Endothelial cell of umbilical vein (primary cell): ENCODE results near the gene SPAG4. TPM values are rescaled to one million over a fixed set of nuclear protein-coding genes. Genes with fewer than 3 reads are reported as not detected.

Experiments used
- BruUV-seq: library from RNA; stranded (reverse); fragments of 400-500 nt; replicated peaks from 2 replicates; lab custom pipeline; 2021; lab: Mats Ljungman, UMichigan
- CTCF ChIA-PET: fragments of 300-600, 350-600 bp; sonication (Branson Sonifier 250); formaldehyde crosslinking; loops from one replicate; lab custom pipeline; 2021; ENCODE audit warnings: antibody characterized with exemption, inconsistent platforms; lab: Charles Lee
- POLR2A ChIA-PET: fragments of 300-600, 350-600 bp; sonication (Branson Sonifier 250); formaldehyde crosslinking; loops from one replicate; lab custom pipeline; 2021; ENCODE audit warnings: antibody characterized with exemption, inconsistent platforms; lab: Charles Lee
- DNase-seq: peaks from one replicate; pipeline ENCODE4 v3.0.0-alpha.2; 2011; ENCODE audit warnings: low read depth, low spot score
- FAIRE-seq: peaks from 2 replicates; lab custom pipeline; 2011; peaks lifted over from hg19 to GRCh38; lab: Jason Lieb, UNC
- H2AFZ ChIP-seq: 2 replicates; pipeline ENCODE4 v1.6.0; 2012; ENCODE audit warnings: low read depth, low read length, control low read depth, inconsistent platforms
- H3K27ac ChIP-seq: 2 replicates; pipeline ENCODE4 v1.5.1; 2011; ENCODE audit warnings: low read depth, mild to moderate bottlenecking, control low read depth, low read length, moderate library complexity; ENCODE audit not compliant: insufficient read depth
- H3K27me3 ChIP-seq, 2 experiments: 2 replicates each; pipeline versions ENCODE4 v1.6.0 to v1.6.1; 2011; ENCODE audit warnings: low read length in 2 of 2, mixed read lengths in 1 of 2; ENCODE audit not compliant: control insufficient read depth in 2 of 2, insufficient read depth in 2 of 2
- H3K36me3 ChIP-seq, 2 experiments: 2 replicates in 1 of 2; 3 replicates in 1 of 2; pipeline ENCODE4 v1.5.1; 2011; ENCODE audit warnings: low read length in 2 of 2, mild to moderate bottlenecking in 1 of 2, moderate library complexity in 1 of 2; ENCODE audit not compliant: control insufficient read depth in 2 of 2, insufficient read depth in 2 of 2; ENCODE audit errors: extremely low read depth in 1 of 2
- H3K4me1 ChIP-seq: 3 replicates; pipeline ENCODE4 v1.5.1; 2011; ENCODE audit warnings: mild to moderate bottlenecking, low read length; ENCODE audit not compliant: control insufficient read depth, insufficient read depth; ENCODE audit errors: extremely low read depth
- H3K4me2 ChIP-seq: 2 replicates; pipeline ENCODE4 v1.6.1; 2011; ENCODE audit warnings: low read length, control low read depth, mixed read lengths; ENCODE audit not compliant: insufficient read depth
- H3K4me3 ChIP-seq, 3 experiments: fragments of 200-600 bp in 1 of 3; sonication (generic), shearing (Covaris generic) in 1 of 3; replicated peaks in 1 of 3; 2 replicates each; pipeline ENCODE4 v1.5.1; 2011 to 2016; ENCODE audit warnings: control low read depth in 3 of 3, low read length in 3 of 3, mild to moderate bottlenecking in 2 of 3, inconsistent platforms in 1 of 3, low read depth in 1 of 3, moderate library complexity in 1 of 3; ENCODE audit not compliant: insufficient read depth in 1 of 3
- H3K79me2 ChIP-seq: 2 replicates; pipeline ENCODE4 v1.6.0; 2012; ENCODE audit warnings: low read length, inconsistent platforms; ENCODE audit not compliant: control insufficient read depth, insufficient read depth
- H3K9ac ChIP-seq: replicated peaks from 2 replicates; pipeline ENCODE3; 2011; ENCODE audit warnings: low read length, control low read depth; ENCODE audit not compliant: insufficient read depth; ENCODE audit errors: extremely low read depth
- H3K9me1 ChIP-seq: replicated peaks from 3 replicates; pipeline ENCODE4 v1.6.0; 2011; ENCODE audit warnings: mild to moderate bottlenecking, low read length; ENCODE audit not compliant: control insufficient read depth, insufficient read depth; ENCODE audit errors: extremely low read depth
- H3K9me3 ChIP-seq: replicated peaks from 2 replicates; pipeline ENCODE4 v1.5.1; 2012; ENCODE audit warnings: low read length, inconsistent platforms; ENCODE audit not compliant: control insufficient read depth, insufficient read depth
- H4K20me1 ChIP-seq: replicated peaks from 2 replicates; pipeline ENCODE3; 2011; ENCODE audit warnings: mild to moderate bottlenecking, low read length; ENCODE audit not compliant: control insufficient read depth, insufficient read depth; ENCODE audit errors: extremely low read depth
- CTCF ChIP-seq, 2 donors: IDR thresholded peaks; 1 replicate in 1 of 2; 2 replicates in 1 of 2; pipeline ENCODE4 v1.5.1; 2011; ENCODE audit warnings: low read length in 2 of 2, mild to moderate bottlenecking in 2 of 2, moderate library complexity in 2 of 2, control low read depth in 1 of 2, inconsistent platforms in 1 of 2, low read depth in 1 of 2; ENCODE audit not compliant: insufficient read depth in 1 of 2; ENCODE audit errors: extremely low read depth in 1 of 2
- EZH2 ChIP-seq: IDR thresholded peaks from 2 replicates; pipeline ENCODE4 v1.6.1; 2012; ENCODE audit warnings: borderline replicate concordance, low read depth, mild to moderate bottlenecking, moderate library complexity, low read length, inconsistent platforms; ENCODE audit not compliant: severe bottlenecking
- FOS ChIP-seq: IDR thresholded peaks from 2 replicates; pipeline ENCODE4 v1.6.1; 2011; ENCODE audit warnings: mild to moderate bottlenecking, low read length, moderate library complexity, borderline replicate concordance; ENCODE audit not compliant: insufficient read depth
- GATA2 ChIP-seq: IDR thresholded peaks from 2 replicates; pipeline ENCODE4 v1.7.0; 2011; ENCODE audit warnings: low read depth, mild to moderate bottlenecking, moderate library complexity, mixed read lengths, low read length; ENCODE audit not compliant: insufficient read length, insufficient read depth
- JUN ChIP-seq: IDR thresholded peaks from 2 replicates; pipeline ENCODE4 v1.6.1; 2011; ENCODE audit warnings: borderline replicate concordance, low read depth; ENCODE audit not compliant: insufficient read length, insufficient read depth
- MAX ChIP-seq: IDR thresholded peaks from 2 replicates; pipeline ENCODE4 v1.6.1; 2011; ENCODE audit not compliant: insufficient read depth, insufficient read length
- MYC ChIP-seq: IDR thresholded peaks from one replicate; pipeline ENCODE4 v1.6.1; 2011; ENCODE audit warnings: mild to moderate bottlenecking, low read depth, low read length
- POLR2A ChIP-seq: IDR thresholded peaks from 2 replicates; pipeline ENCODE4 v1.6.1; 2012; ENCODE audit warnings: low read depth, mild to moderate bottlenecking, control low read depth, low read length
- POLR2AphosphoS5 ChIP-seq: IDR thresholded peaks from 2 replicates; pipeline ENCODE4 v1.6.1; 2012; ENCODE audit warnings: low read depth, mild to moderate bottlenecking, control low read depth, low read length, moderate library complexity; ENCODE audit not compliant: insufficient read depth
- dilution Hi-C: fragments of 300-500 bp; cut with MboI; formaldehyde crosslinking; loops from one replicate; pipeline ENCODE4 v1.15.0; 2019; ENCODE audit warnings: low sequenced_read_pairs; ENCODE audit not compliant: extremely low pct_ligation_motif_present
- intact Hi-C: fragments of 100-400 bp; cut with micrococcal nuclease; formaldehyde crosslinking; loops from one replicate; pipeline ENCODE4 v1.10.0; 2022
- polyA plus RNA-seq, 4 experiments: library from polyadenylated mRNA; depleted of rRNA in 3 of 4; stranded (reverse) in 3 of 4; unstranded in 1 of 4; fragments of >200 nt; gene quantifications; 2 replicates each; pipeline versions ENCODE4 v1.2.1 to v1.2.3, GENCODE V29; 2011 to 2012; ENCODE audit warnings: missing spikeins in 1 of 4
- total RNA-seq: library from RNA; stranded (reverse); gene quantifications from 2 replicates; pipeline ENCODE4 v1.2.3, GENCODE V29; 2021

The SPAG4 gene
- total and polyA plus RNA-seq, 2 donors (not counting 3 experiments of a cell fraction or from before 2014, with no cell fraction given): 3.7 to 9.5 TPM

GRCh38 chr20:35568645-35569044 lies 47.0 kb upstream of the SPAG4 start:
- dilution Hi-C loops (no loop called here), intact Hi-C loops (no loop called here)
- Histone ChIP-seq H3K36me3 (no peaks in the 10 kb centered on the region), H3K27ac (no peak overlapping the region), H3K9me3 (no peaks in the 10 kb centered on the region), H4K20me1 (no peaks in the 10 kb centered on the region), H3K27me3 (no peaks in the 10 kb centered on the region), H3K79me2 (no peaks in the 10 kb centered on the region), H3K4me2 (no peak overlapping the region), H3K9me1 (no peaks in the 10 kb centered on the region), H2AFZ (no peak overlapping the region), H3K4me3 (no peak overlapping the region), H3K9ac (no peak overlapping the region), H3K4me1 (no peaks in the 10 kb centered on the region)
- ChIA-PET CTCF (no interaction called here), POLR2A (no interaction called here)
- FAIRE-seq (no peak), DNase-seq (no peak)
- BruUV-seq: no TSS peak
- TF ChIP-seq CTCF (IDR thresholded peaks at IDR 0.05; ENCODE audit: extremely low read depth in 1 of 2, insufficient read depth in 1 of 2, low read depth in 1 of 2, low read length in 2 of 2): peak; percentile 3 to 15
- no peak for TF ChIP-seq GATA2
- TF ChIP-seq FOS: no peak

GRCh38 chr20:35571555-35571954 lies 44.1 kb upstream of the SPAG4 start:
- ChIA-PET POLR2A (no interaction called here), CTCF (interaction anchor here (1.1 kb wide), 1 partner anchor 9 kb away, joined by 3 read pairs; no protein-coding TSS in a partner anchor)
- no peaks in the 10 kb centered on the region for H3K9me3 ChIP-seq
- no peaks in the 10 kb centered on the region for H3K27me3 ChIP-seq
- no peaks in the 10 kb centered on the region for H3K79me2 ChIP-seq
- H2AFZ ChIP-seq: no peak overlapping the region
- intact Hi-C loops (no loop called here), dilution Hi-C loops (no loop called here)
- H3K9ac ChIP-seq: no peak overlapping the region
- FAIRE-seq (no peak), DNase-seq (no peak)
- no peaks in the 10 kb centered on the region for H3K36me3 ChIP-seq
- no peak overlapping the region for H3K4me3 ChIP-seq
- no peaks in the 10 kb centered on the region for H3K9me1 ChIP-seq
- H3K4me1 ChIP-seq: no peaks in the 10 kb centered on the region
- TF ChIP-seq GATA2: no peak
- TF ChIP-seq JUN: no peak
- TF ChIP-seq CTCF (IDR thresholded peaks at IDR 0.05; ENCODE audit: extremely low read depth in 1 of 2, insufficient read depth in 1 of 2, low read depth in 1 of 2, low read length in 2 of 2): no peak
- TF ChIP-seq MYC: no peak
- TF ChIP-seq POLR2A: no peak
- no peak for TF ChIP-seq FOS
- no peak for TF ChIP-seq POLR2AphosphoS5
- no peak for TF ChIP-seq MAX
- TF ChIP-seq EZH2: no peak
- no peak overlapping the region for H3K27ac ChIP-seq
- no TSS peak for BruUV-seq
- H4K20me1 ChIP-seq: no peaks in the 10 kb centered on the region
- no peak overlapping the region for H3K4me2 ChIP-seq
